Liver (tissue), 9 donors: ENCODE data around the gene CUX1. TPM values are rescaled to one million over a fixed set of nuclear protein-coding genes. Genes with fewer than 3 reads are reported as not detected.

Experiments
- DNase-seq: peaks from one replicate; pipeline ENCODE4 v3.0.0-alpha.2; 2017; ENCODE audit warnings: low spot score
- H3K27ac ChIP-seq, 2 donors: one replicate each; pipeline ENCODE4 v1.7.0; 2013; ENCODE audit warnings: inconsistent platforms in 2 of 2, low read length in 2 of 2, control low read depth in 1 of 2, low read depth in 1 of 2, mild to moderate bottlenecking in 1 of 2
- H3K27me3 ChIP-seq, 4 donors: one replicate each; pipeline versions ENCODE4 v1.6.1 to v1.7.0; 2013; ENCODE audit warnings: low read length in 3 of 4, inconsistent platforms in 1 of 4, mild to moderate bottlenecking in 1 of 4, moderate library complexity in 1 of 4; ENCODE audit not compliant: control insufficient read depth in 4 of 4, insufficient read depth in 4 of 4
- H3K36me3 ChIP-seq, 4 donors: one replicate each; pipeline versions ENCODE4 v1.6.1 to v1.7.0; 2013; ENCODE audit warnings: low read length in 3 of 4, mild to moderate bottlenecking in 3 of 4, low read depth in 1 of 4, moderate library complexity in 1 of 4; ENCODE audit not compliant: control insufficient read depth in 4 of 4, insufficient read depth in 3 of 4
- H3K4me1 ChIP-seq, 4 donors: one replicate each; pipeline versions ENCODE4 v1.6.1 to v1.7.0; 2013; ENCODE audit warnings: low read length in 3 of 4, mild to moderate bottlenecking in 3 of 4, moderate library complexity in 1 of 4; ENCODE audit not compliant: control insufficient read depth in 4 of 4, insufficient read depth in 4 of 4
- H3K4me3 ChIP-seq, 3 donors: one replicate each; pipeline versions ENCODE4 v1.6.1 to v1.7.0; 2013; ENCODE audit warnings: low read length in 3 of 3, control low read depth in 1 of 3, low read depth in 1 of 3, mild to moderate bottlenecking in 1 of 3
- H3K9ac ChIP-seq, 2 donors: one replicate each; pipeline ENCODE4 v1.7.0; 2013; ENCODE audit warnings: low read length in 2 of 2, mild to moderate bottlenecking in 2 of 2, moderate library complexity in 2 of 2, control low read depth in 1 of 2, low read depth in 1 of 2
- H3K9me3 ChIP-seq, 4 donors: one replicate each; pipeline versions ENCODE4 v1.6.1 to v1.7.0; 2013; ENCODE audit warnings: low read length in 3 of 4; ENCODE audit not compliant: control insufficient read depth in 4 of 4
- ATF3 ChIP-seq: IDR thresholded peaks from 2 replicates; pipeline ENCODE4 v1.6.1; 2016; ENCODE audit warnings: antibody characterized with exemption
- EGR1 ChIP-seq, 2 donors: IDR thresholded peaks; 2 replicates each; pipeline ENCODE4 v1.6.1; 2016 to 2018; ENCODE audit warnings: antibody characterized with exemption in 2 of 2, low read depth in 2 of 2
- FOXA1 ChIP-seq: IDR thresholded peaks from 2 replicates; pipeline ENCODE4 v1.6.1; 2016; ENCODE audit warnings: antibody characterized with exemption
- FOXA2 ChIP-seq: IDR thresholded peaks from 2 replicates; pipeline ENCODE4 v1.6.1; 2016; ENCODE audit warnings: antibody characterized with exemption
- GABPA ChIP-seq, 2 donors: IDR thresholded peaks in 1 of 2; conservative IDR thresholded peaks in 1 of 2; 2 replicates each; pipeline ENCODE4 v1.6.1; 2016; ENCODE audit warnings: antibody characterized with exemption in 2 of 2, mild to moderate bottlenecking in 1 of 2, moderate library complexity in 1 of 2
- HNF4A ChIP-seq, 2 donors: conservative IDR thresholded peaks; 2 replicates each; pipeline ENCODE4 v1.6.1; 2016; ENCODE audit warnings: antibody characterized with exemption in 2 of 2, mild to moderate bottlenecking in 2 of 2
- HNF4G ChIP-seq: IDR thresholded peaks from 2 replicates; pipeline ENCODE4 v1.6.1; 2016; ENCODE audit warnings: antibody characterized with exemption
- JUND ChIP-seq, 2 donors: IDR thresholded peaks; 2 replicates each; pipeline ENCODE4 v1.6.1; 2016; ENCODE audit warnings: antibody characterized with exemption in 2 of 2
- MAX ChIP-seq: IDR thresholded peaks from 2 replicates; pipeline ENCODE4 v1.6.1; 2016; ENCODE audit warnings: antibody characterized with exemption
- NR2F2 ChIP-seq: IDR thresholded peaks from 2 replicates; pipeline ENCODE4 v1.6.1; 2016; ENCODE audit warnings: antibody characterized with exemption
- RAD21 ChIP-seq, 2 donors: IDR thresholded peaks; 2 replicates each; pipeline ENCODE4 v1.6.1; 2016; ENCODE audit warnings: antibody characterized with exemption in 2 of 2, mild to moderate bottlenecking in 2 of 2
- REST ChIP-seq: IDR thresholded peaks from 2 replicates; pipeline ENCODE4 v1.6.1; 2016; ENCODE audit warnings: antibody characterized with exemption, mild to moderate bottlenecking
- RXRA ChIP-seq, 2 donors: IDR thresholded peaks; 2 replicates each; pipeline ENCODE4 v1.6.1; 2017 to 2018; ENCODE audit warnings: antibody characterized with exemption in 2 of 2, mild to moderate bottlenecking in 1 of 2
- SP1 ChIP-seq: IDR thresholded peaks from 2 replicates; pipeline ENCODE4 v1.6.1; 2018; ENCODE audit warnings: antibody characterized with exemption, mild to moderate bottlenecking
- TAF1 ChIP-seq: conservative IDR thresholded peaks from 2 replicates; pipeline ENCODE4 v1.6.1; 2016; ENCODE audit warnings: antibody characterized with exemption, mild to moderate bottlenecking
- YY1 ChIP-seq: IDR thresholded peaks from 2 replicates; pipeline ENCODE4 v1.6.1; 2016; ENCODE audit warnings: antibody characterized with exemption, mild to moderate bottlenecking
- ZBTB33 ChIP-seq: IDR thresholded peaks from 2 replicates; pipeline ENCODE4 v1.6.1; 2016; ENCODE audit warnings: antibody characterized with exemption
- WGBS: extraction: QIAGEN DNeasy Blood & Tissue Kit; methylation state at CpG from one replicate; pipeline ENCODE4 v1.1.7; 2013; 5-methylcytosine and 5-hydroxymethylcytosine counted together
- polyA plus RNA-seq, 2 donors: library from polyadenylated mRNA; stranded (reverse) in 1 of 2; unstranded in 1 of 2; fragments of 200-250 nt in 1 of 2; fragments of >200 nt in 1 of 2; fragmentation: Nextera tagmentation in 1 of 2; extraction: Ambion mirVana in 1 of 2; gene quantifications; one replicate each; pipeline versions ENCODE4 v1.2.1 to v1.2.3, GENCODE V29; 2013 to 2015
- total RNA-seq, 2 donors: library from RNA; depleted of rRNA; stranded (reverse); fragments of >200 nt; gene quantifications; one replicate each; pipeline ENCODE4 v1.2.3, GENCODE V29; 2014
- TF ChIP-seq, protein P1 (sequence below): fragments of 150-350 bp; IDR thresholded peaks from 2 replicates; pipeline ENCODE4 v1.5.1; 2017; ENCODE audit warnings: improper control_type of control experiment, low read depth, low read length; ENCODE audit not compliant: missing input control
- donor health status: healthy.
- donor health status: healthy.
- donor health status: healthy.
- donor health status: healthy.
- donor health status: healthy.

The CUX1 gene
- total and polyA plus RNA-seq, 4 donors: 18.6 to 40.6 (median 21.4) TPM

GRCh38 chr7:102255501-102255900 lies 438.1 kb downstream of the CUX1 start:
- Histone ChIP-seq H3K4me1 (peaks cover 0 to 27% (median 10%) of the 10 kb centered on the region in 4 donors), H3K27me3 (no peaks in the 10 kb centered on the region), H3K27ac (no peak overlapping the region), H3K4me3 (no peak overlapping the region), H3K36me3 (no peaks in the 10 kb centered on the region), H3K9ac (no peak overlapping the region), H3K9me3 (no peaks in the 10 kb centered on the region)
- no peak for DNase-seq
- TF ChIP-seq FOXA2 (no peak), HNF4A (conservative IDR thresholded peaks at IDR 0.05) (no peak), MAX (no peak), RXRA (IDR thresholded peaks at IDR 0.05) (no peak), JUND (IDR thresholded peaks at IDR 0.05) (no peak), YY1 (no peak), EGR1 (IDR thresholded peaks at IDR 0.05; ENCODE audit: low read depth in 2 of 2) (no peak), ATF3 (no peak), RAD21 (IDR thresholded peaks at IDR 0.05) (no peak), REST (no peak), SP1 (no peak), ZBTB33 (no peak), HNF4G (no peak), GABPA (IDR thresholded peaks at IDR 0.05 in 1 of 2, conservative IDR thresholded peaks at IDR 0.05 in 1 of 2) (no peak), FOXA1 (no peak), TAF1 (no peak), NR2F2 (no peak)
- TF ChIP-seq, protein P1, sequence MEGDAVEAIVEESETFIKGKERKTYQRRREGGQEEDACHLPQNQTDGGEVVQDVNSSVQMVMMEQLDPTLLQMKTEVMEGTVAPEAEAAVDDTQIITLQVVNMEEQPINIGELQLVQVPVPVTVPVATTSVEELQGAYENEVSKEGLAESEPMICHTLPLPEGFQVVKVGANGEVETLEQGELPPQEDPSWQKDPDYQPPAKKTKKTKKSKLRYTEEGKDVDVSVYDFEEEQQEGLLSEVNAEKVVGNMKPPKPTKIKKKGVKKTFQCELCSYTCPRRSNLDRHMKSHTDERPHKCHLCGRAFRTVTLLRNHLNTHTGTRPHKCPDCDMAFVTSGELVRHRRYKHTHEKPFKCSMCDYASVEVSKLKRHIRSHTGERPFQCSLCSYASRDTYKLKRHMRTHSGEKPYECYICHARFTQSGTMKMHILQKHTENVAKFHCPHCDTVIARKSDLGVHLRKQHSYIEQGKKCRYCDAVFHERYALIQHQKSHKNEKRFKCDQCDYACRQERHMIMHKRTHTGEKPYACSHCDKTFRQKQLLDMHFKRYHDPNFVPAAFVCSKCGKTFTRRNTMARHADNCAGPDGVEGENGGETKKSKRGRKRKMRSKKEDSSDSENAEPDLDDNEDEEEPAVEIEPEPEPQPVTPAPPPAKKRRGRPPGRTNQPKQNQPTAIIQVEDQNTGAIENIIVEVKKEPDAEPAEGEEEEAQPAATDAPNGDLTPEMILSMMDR: no peak
- 98% methylated on average over 7 of the region's 7 CpGs for WGBS

DNA sequence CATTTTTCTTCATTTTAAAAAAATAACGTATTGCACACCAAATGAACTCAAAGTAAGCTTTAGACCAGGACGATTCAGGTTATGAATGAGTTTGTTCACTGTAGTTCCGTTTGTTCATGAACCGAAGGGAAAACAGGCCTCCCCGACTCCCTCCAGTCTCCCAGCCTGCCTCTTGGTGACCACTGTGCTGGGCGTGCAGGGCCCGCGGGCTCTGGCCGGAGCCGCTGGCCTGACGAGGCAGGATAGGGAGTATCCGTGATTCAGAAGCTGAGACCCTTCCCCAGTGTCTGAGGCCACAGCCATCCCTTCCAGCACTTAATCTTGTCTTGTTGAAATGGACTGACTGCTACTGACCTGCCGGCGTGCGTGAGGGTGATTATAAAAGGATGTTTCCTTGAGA lies 438.5 kb downstream of the CUX1 start:
- no peak overlapping the region for H3K9ac ChIP-seq
- H3K27ac ChIP-seq: no peak overlapping the region
- no peaks in the 10 kb centered on the region for H3K27me3 ChIP-seq
- no peaks in the 10 kb centered on the region for H3K36me3 ChIP-seq
- no peaks in the 10 kb centered on the region for H3K9me3 ChIP-seq
- peaks cover 0 to 27% (median 10%) of the 10 kb centered on the region in 4 donors for H3K4me1 ChIP-seq
- no peak overlapping the region for H3K4me3 ChIP-seq
- no peak for TF ChIP-seq FOXA2
- no peak for TF ChIP-seq MAX
- TF ChIP-seq NR2F2: no peak
- TF ChIP-seq YY1: no peak
- TF ChIP-seq JUND (IDR thresholded peaks at IDR 0.05): no peak
- TF ChIP-seq TAF1: no peak
- TF ChIP-seq, protein P1: no peak
- no peak for TF ChIP-seq RXRA (IDR thresholded peaks at IDR 0.05)
- TF ChIP-seq GABPA (IDR thresholded peaks at IDR 0.05 in 1 of 2, conservative IDR thresholded peaks at IDR 0.05 in 1 of 2): no peak
- no peak for TF ChIP-seq EGR1 (IDR thresholded peaks at IDR 0.05; ENCODE audit: low read depth in 2 of 2)
- no peak for TF ChIP-seq FOXA1
- no peak for TF ChIP-seq ATF3
- no peak for TF ChIP-seq SP1
- TF ChIP-seq RAD21 (IDR thresholded peaks at IDR 0.05): no peak
- TF ChIP-seq ZBTB33: no peak
- 95% methylated on average over 15 of the region's 15 CpGs for WGBS
- no peak for DNase-seq
